Stimulated activated CD8-positive, alpha-beta memory T cell treated with anti-CD3 and anti-CD28 coated beads, Interleukin-4, amount 100 ng/mL, for 4 hours (primary cell): Measurements from ENCODE around the gene CNIH2.

ENCODE experiments used
- DNase-seq, 2 donors: peaks; one replicate each; pipeline ENCODE4 v3.0.0-alpha.2; 2020; ENCODE audit warnings: low read depth in 2 of 2, low spot score in 1 of 2

Gene CNIH2

DNA sequence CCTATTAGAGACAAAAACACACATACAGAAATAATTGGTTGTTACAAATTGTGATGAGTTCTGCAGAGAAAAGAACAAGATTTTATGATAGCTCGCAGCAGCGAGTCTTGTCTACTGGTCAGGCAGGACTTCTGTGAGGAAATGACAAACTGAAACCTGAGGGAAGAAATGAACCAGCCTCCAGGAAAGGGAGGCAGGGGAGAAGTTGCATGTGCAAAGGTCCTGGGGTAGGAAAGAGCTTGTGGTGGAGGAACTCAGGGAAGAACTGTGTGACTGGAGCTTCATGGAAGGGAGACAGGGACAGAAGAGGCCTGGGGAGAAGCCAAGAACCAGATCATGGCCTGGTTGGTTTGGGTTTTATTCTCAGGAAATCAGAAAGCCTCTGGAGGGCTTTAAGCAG is 18.8 kb upstream of the CNIH2 start:
- no peak for DNase-seq

DNA sequence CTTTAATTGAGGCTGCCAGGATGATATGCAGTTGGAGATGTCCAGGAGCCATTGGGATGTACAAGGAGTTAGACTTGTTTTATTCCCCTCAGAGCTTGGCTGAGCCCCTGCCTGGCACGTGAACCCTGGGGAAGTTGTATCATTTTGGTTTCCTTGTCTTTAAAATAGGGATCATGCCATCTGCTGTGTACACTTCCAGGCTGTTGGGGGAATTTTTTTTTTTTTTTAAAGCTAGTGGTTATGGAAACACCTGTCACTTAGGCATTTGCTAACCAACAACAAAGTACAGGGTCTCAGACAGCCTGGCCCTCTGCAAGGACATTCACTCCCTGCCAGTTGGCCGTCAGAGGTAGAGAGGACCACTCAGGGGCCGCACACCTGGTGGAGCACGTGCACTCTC is 18.0 kb upstream of the CNIH2 start:
- DNase-seq = no peak

DNA sequence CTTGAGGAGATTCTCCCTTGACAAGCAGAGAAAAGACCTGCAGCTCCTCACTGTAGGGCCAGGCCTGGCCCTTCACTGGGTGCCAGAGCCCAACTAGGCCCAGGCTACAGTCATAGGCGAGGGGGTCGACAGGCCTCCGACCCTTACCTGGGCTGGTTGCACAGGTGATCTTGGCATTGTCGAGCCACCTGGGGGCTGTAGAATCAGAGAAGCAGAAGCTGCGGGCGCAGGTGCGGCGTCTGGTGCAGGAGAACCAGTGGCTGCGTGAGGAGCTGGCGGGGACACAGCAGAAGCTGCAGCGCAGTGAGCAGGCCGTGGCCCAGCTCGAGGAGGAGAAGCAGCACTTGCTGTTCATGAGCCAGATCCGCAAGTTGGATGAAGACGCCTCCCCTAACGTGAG is 16.4 kb upstream of the CNIH2 start:
- DNase-seq = no peak

DNA sequence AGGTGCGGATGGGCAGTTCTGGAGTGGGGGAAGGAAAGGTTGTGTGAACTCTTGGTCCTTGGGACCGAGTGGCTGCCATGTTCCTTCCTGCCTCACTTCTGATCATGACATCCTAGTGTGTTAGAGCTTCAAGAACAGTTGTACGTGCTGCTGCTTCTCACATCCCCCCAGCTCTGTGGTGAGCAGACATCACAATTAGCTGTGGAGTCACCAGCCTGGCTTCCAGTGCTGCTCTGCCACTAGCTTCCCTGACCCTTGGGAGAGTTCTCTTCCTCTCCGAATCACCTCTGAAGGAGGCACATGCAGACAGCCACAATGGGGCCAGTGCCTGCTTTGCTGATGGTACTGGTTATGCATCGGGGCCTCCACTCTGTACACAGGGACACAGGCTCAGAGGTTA is 15.8 kb upstream of the CNIH2 start:
- no peak for DNase-seq

DNA sequence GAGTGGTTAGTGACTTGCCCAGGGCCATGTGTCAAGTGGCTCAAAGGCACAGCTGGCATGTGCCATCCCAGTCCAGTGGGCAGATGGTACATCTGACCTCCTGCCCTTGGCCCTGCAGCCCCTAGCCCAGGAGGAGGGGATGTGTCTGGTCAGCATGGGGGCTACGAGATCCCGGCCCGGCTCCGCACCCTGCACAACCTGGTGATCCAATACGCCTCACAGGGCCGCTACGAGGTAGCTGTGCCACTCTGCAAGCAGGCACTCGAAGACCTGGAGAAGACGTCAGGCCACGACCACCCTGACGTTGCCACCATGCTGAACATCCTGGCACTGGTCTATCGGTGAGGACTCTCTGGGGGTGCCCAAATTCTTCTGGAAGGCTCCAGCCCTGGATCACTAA is 15.3 kb upstream of the CNIH2 start:
- no peak for DNase-seq

DNA sequence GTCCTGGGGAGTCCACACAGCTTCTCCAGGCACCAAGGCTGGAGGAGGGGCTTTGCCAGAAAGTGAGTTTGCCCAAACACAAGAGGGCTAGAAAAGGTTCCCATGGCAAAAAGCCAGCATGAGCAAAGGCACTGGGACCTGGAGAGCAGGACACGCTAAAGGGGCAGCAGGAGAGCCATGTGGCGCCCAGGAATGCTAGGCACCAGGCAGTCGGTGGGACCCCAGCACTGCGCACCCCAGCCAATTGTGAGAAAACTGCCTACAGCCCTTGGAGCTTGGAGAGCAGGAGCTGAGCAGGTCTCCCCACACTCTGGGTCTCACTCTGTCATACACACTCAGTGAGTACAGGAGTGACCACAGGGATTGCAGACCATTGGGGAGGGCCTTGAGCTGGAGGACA is 14.7 kb upstream of the CNIH2 start:
- DNase-seq = no peak

DNA sequence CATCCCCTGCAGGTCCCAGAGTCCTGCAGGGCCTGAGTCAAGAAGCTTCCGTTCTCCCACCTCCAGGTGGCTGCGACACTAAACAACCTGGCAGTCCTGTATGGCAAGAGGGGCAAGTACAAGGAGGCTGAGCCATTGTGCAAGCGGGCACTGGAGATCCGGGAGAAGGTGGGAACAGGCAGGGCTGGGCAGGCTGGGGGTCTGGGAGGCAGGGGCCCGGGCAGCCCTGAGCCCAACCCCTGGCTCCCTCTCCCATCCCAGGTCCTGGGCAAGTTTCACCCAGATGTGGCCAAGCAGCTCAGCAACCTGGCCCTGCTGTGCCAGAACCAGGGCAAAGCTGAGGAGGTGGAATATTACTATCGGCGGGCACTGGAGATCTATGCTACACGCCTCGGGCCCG is 14.2 kb upstream of the CNIH2 start:
- DNase-seq = no peak

DNA sequence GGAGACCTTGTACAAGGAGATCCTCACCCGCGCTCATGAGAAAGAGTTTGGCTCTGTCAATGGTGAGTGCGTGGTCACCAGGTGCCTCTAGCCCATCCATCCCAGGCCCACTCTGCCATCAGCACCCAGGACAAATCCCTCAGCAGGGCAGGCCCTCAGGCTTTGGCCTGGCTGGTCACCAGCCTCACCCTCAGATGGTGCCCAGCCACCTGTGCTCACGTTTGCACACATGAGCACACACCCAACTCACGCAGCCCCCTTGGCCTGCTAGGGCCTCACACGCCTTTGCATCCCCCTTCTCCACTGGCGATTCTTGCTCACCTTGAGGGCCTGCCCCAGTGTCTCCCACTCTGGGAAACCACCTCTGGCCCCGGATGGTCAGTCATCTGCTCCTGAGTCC is 13.6 kb upstream of the CNIH2 start:
- DNase-seq = no peak

DNA sequence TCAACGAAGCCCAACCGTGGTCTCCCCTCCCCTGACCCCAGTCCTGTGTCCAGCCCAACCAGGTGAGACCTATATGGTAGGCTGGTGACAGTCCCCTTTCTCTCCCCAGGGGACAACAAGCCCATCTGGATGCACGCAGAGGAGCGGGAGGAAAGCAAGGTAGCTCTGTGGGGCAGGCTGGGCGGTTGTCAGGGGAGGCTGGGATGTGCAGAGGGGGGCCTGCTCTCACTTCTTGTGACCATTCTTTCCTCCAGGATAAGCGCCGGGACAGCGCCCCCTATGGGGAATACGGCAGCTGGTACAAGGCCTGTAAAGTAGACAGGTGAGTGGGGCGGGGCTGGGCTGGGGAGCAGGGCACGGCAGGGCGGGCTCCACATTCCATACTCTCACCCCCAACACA is 13.1 kb upstream of the CNIH2 start:
- DNase-seq = no peak

DNA sequence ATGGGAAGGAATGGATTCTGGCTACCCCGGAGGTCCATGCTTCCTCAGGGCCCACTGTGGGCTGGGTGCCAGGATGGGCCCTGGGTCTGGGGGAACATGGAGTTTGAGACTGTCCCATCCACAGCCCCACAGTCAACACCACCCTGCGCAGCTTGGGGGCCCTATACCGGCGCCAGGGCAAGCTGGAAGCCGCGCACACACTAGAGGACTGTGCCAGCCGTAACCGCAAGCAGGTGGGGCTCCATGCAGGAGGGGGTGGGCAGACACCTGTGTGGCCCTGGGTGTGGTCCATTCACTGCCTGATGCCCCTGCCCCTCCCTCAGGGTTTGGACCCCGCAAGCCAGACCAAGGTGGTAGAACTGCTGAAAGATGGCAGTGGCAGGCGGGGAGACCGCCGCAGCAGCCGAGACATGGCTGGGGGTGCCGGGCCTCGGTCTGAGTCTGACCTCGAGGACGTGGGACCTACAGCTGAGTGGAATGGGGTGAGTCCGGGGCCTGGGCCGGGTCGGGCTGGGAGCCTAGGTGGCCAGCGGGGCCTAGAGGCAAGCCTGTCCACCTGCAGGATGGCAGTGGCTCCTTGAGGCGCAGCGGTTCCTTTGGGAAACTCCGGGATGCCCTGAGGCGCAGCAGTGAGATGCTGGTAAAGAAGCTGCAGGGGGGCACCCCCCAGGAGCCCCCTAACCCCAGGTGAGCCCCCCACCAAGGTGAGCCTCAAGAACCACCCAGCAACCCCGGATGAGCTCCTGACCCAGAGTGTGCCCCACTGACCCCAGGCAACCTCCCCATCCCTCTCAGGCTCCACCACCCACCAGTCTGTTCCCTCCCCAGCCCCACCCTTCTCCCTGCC is 12.2 kb upstream of the CNIH2 start:
- DNase-seq = no peak

DNA sequence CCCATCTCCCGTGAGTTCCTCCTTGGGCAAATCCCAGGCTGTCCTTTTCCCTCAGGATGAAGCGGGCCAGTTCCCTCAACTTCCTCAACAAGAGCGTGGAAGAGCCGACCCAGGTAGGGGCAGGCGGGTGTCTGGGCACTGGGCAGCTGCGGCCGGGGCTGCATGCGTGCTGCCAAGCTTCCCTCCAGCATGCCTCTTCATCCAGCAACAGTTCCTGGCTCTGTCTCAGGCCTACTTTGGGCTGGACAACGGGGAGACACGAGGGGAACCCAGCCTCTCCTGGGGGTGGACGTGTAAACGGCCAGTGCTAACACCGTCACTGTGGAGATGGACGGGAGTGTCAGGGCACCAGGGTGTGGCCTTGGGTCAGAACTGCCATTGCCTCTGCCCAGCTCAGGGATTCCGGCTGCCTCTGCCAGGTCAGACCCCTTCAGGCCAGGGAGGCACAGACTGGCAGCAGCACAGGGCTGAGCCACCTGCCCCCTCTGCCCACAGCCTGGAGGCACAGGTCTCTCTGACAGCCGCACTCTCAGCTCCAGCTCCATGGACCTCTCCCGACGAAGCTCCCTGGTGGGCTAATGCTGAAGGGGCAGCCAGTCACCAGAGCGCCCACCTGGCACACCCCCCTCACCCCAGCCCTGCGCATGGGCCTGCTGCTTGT is 11.5 kb upstream of the CNIH2 start:
- DNase-seq = no peak

DNA sequence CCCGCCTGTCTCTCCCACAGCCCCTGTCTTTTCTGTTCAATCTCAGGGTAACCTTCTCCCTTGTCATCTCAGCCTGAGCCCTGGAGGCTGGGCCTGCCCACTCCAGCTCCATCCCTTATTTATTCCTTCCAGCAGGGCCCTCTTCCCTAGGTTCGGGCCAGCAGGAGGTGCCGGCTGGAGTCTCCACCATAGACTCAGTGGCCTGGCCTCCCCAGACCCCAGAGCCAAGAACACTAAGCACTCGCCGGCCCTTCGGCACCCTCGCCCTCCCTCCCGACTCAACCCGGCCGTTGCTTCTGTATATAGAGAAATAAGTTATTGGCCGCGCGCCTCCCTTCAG is 11.0 kb upstream of the CNIH2 start:
- no peak for DNase-seq

DNA sequence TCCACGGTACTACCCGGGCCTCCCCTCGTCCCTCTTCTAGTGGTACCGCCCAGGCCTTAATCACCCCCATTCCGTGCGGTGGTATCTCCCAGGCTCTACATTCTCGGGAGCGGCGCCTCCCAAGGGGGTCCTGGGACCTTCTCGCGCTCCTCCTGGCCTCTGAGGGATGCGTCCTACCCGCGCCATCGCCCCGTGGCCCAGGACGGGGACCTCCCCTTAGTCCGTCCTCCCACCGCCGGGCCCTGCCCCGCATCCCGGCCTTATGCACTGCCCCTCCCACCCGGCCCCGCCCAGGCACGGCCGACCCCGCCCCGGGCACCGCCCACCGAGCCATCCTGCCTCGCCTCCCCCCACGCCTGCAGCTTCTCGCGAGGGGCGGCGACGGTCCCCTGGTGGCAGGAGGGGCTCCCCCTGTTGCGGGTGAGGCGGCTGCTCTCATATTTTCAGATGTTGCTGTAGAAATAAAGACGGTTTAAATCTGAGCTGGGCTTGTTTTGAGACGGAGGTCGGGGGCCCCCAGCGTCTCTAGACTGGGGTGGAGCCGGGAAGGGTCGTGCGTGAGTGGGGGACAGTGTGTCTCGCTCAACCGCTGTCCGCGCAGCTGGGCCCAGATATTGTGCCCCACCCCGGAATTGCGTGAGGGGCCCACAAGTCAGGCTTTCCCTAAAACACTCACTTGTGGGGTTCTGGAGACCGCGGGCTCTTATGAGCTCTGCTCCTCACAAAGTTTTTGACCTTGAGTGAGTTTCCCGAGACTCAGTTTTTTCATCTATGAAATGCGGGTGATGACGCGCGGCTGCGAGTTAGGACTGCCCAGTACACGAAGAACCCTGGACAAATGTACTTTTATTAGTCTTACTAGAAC is 10.4 kb upstream of the CNIH2 start:
- DNase-seq = peak; percentile 68 to 71

DNA sequence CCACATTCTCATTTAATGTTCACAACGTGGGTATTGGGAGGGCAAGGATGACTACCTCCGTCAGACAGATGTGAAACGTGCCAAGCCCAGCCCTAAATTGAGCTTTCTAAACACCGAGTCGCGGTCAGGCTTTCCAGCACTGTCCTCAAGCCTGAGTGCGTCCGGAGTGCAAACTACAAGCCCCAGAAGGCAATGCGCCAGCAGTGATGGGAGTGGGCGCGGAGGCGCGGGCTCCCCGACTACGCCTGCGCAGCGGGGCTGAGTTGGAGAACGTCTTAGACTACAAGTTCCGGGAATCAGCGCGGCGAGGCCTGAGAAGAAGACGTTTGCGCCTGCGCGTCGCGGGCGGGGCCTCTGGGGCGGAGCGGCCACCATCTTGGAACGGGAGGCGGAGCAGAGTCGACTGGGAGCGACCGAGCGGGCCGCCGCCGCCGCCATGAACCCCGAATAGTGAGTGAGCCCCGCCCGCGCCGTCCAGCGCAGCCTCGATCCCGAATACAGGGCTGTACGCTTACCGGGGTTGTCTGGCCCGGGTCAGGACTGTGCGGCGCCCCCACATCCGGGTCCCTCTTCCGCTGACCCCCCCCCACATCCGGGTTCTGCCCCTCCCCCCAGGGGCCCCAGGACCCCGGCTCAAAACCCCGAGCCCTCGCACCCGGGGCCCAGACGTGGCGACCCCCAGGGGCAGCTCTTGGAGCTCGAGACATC is 9.6 kb upstream of the CNIH2 start, which contains the start of gene RAB1B:
Gene RAB1B (plus strand): TSS at position 396 of the 708 bp plus-strand sequence. CDS start 41 bp downstream, at position 437.
- peak; percentile 99 for DNase-seq

DNA sequence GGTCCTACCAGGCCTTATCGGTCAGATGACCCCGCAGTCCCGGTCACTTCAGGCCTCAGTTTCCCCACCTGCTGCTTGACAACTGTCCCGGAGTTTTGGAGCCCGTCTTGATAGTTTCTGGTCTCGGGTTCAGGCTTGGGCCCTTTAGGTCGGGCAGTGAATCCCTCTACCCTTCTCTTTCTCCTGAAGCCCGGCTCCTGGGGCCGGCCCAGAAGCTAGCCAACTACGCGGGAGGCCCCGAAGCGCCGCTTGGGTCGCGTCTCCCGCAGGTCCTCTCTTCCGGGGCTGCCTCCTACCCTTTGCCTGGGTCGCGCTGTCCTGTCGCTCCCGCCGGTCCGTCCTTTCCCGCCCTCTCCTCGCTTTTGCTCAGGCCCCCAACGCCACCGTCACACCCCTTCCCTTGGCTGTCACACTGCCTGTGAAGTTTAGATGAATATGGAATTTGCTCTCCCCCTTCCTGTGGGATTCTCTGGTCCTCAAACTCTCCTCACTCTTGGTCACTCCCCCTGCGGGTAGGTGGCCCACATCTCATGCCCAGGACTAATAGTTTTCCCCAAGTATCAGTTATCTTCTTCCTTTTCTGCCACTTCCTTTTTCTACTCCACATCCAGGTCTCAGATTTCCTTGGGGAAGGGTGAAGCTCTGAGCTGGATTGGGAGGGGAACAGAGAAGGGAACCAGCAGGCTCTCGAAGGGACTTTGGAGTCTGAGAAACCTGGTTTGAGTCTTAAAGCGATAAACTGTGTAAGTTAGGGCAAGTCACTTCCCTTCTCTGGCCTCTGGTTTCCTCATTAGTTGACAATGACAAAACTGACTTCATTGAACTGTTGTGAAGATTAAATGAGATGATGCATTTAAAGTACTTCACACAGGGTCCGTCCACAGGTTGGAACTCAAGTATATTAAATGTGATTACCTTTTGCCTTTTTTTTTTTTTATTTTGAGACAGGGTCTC is 8.7 kb upstream of the CNIH2 start:
- DNase-seq = no peak

DNA sequence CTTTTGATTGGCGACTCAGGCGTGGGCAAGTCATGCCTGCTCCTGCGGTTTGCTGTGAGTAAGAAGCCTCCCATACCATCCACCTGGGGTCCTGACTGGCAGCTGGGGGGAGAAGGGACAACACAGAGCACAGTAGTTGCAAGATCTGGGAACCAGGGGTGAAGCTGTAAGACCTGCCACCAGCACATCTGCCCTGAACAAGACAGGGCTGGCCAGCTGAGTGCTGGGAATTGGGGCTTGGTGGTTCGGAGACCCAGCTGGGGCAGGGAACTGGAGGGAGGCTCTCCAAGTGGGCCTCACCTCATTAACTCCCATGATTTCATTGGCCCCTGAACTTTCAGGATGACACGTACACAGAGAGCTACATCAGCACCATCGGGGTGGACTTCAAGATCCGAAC is 6.2 kb upstream of the CNIH2 start:
- no peak for DNase-seq

DNA sequence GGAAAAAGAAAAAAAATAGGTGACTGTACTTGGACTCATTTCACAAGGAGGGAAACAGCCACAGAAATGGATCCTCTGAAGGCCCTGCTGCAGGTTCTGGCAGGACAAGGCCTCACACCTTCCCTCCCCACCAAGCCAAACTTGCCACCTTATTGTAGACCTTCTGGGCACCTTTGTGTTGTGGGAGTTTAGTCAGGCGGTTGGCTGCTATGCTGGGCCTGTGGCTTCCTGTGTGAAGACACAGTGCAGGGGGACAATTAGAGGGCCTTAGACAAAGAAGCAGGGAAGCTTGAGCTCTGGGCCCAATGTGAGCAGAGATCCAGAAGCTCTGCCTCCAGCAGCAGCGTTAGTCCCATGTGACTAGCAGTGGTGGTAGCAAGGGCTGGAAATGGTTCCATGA is 5.4 kb upstream of the CNIH2 start:
- no peak for DNase-seq

DNA sequence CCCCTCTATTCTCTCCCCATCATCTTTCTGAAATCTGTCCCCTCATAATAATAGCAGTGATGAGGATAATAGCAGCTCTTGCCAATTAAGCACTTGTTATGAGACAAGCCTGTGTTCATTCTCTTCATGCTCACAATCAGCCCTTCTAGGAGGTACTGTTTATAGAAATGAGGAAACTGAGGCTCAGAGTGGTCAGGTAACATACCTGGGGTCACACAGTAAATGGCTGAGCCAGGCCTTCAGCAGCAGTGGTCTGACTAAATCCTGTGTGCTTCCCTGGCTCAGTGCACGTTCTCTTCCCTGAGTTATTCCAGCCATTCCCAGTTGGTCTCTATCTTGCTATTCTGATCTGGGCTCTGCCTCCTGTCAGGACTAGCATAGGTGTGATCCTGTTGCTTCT is 3.8 kb upstream of the CNIH2 start:
- no peak for DNase-seq

DNA sequence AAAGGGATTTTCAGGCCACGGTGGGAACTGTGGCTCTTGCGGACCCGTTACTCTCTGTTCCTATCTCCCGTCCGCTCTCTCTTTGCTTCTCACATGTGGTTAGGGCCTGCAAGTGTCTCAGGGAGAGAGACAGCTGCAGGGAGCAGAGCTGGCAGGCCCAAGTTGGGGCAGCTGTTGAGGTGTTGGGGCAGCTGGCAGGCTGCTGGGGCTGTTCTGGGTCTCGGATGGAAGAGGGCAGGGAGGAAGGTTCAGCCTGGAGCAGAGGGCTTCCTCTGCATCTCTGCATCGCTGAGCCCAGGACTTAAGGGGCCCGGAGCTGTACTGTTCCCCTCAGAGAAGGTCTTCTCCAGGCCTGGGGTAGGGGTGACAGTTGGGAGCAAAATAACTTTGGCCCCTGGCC is 2.6 kb upstream of the CNIH2 start:
- DNase-seq = no peak

DNA sequence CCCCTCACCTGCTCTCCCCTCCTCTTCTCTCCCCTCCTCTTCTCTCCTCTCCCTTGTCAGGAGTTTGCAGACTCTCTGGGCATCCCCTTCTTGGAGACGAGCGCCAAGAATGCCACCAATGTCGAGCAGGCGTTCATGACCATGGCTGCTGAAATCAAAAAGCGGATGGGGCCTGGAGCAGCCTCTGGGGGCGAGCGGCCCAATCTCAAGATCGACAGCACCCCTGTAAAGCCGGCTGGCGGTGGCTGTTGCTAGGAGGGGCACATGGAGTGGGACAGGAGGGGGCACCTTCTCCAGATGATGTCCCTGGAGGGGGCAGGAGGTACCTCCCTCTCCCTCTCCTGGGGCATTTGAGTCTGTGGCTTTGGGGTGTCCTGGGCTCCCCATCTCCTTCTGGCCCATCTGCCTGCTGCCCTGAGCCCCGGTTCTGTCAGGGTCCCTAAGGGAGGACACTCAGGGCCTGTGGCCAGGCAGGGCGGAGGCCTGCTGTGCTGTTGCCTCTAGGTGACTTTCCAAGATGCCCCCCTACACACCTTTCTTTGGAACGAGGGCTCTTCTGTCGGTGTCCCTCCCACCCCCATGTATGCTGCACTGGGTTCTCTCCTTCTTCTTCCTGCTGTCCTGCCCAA is 1.9 kb upstream of the CNIH2 start:
- no peak for DNase-seq
